HUDEP-2 (cell line): ENCODE results near the gene TRIM39.
"Not testable (repeated sequence)": the region's sequence is repeated elsewhere in the genome, so short reads cannot be mapped to it uniquely, and the experiment has no call there.

Experiments
- DNase-seq, 76 experiments: peaks; one replicate each; lab custom pipeline; 2025; ENCODE audit not compliant: unreplicated experiment in 76 of 76; lab: John Stamatoyannopoulos, UW

Gene TRIM39

GRCh38 chr6:30359276-30359675 is 32.5 kb downstream of the TRIM39 start:
- no peak for DNase-seq

- no peak for DNase-seq
Measured at GRCh38 chr6:30360139-30360538, 33.4 kb downstream of the TRIM39 start.

GRCh38 chr6:30361661-30362060 is 34.9 kb downstream of the TRIM39 start:
- no peak for DNase-seq

- no peak for DNase-seq
Measured at GRCh38 chr6:30363459-30363858, 36.7 kb downstream of the TRIM39 start.

GRCh38 chr6:30364591-30364990 is 37.9 kb downstream of the TRIM39 start:
- peak in 5 of 76 experiments; percentile 3 to 33 (median 14) for DNase-seq

- not testable (repeated sequence) for DNase-seq
Measured at GRCh38 chr6:30369280-30369679, 42.6 kb downstream of the TRIM39 start.

- peak in 3 of 76 experiments; percentile 16 to 26 (median 19) for DNase-seq
Measured at GRCh38 chr6:30378290-30378937, 51.7 kb downstream of the TRIM39 start.

- DNase-seq, result no peak
Measured at GRCh38 chr6:30380464-30380863, 53.7 kb downstream of the TRIM39 start.

GRCh38 chr6:30386166-30386565 is 59.4 kb downstream of the TRIM39 start:
- no peak for DNase-seq

- no peak for DNase-seq
Measured at GRCh38 chr6:30391240-30391639, 64.5 kb downstream of the TRIM39 start.
